ENCODE results near the gene LIPC.

LIPC gene

DNA sequence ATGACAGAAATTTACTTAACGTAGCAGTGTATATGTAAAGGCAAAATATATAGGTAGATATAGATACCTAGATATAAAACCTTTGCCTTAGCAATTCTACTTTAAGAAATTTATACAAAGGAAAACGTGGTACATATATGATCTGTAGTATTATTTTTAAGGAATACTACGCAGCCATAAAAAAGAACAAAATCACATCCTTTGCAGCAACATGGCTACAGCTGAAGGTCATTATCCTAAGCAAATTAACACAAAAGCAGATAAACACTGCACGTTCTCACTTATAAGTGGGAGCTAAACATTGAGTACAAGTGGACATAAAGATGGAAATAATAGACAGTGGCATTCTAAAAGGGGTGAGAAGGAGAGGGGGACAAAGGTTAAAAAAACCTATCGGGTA lies 14.8 kb upstream of the LIPC start:
- Mint-ChIP-seq H3K4me3 (no peak overlapping the region), H3K9me3 (peaks cover 6% of the 10 kb centered on the region), H3K36me3 (ENCODE audit: low read depth) (peaks cover 7% of the 10 kb centered on the region), H3K4me1 (ENCODE audit: low read depth) (peaks cover 8% of the 10 kb centered on the region), H3K27ac (no peak overlapping the region), H3K27me3 (ENCODE audit: low read depth) (no peaks in the 10 kb centered on the region)
- no peak for DNase-seq (ENCODE audit: low spot score)

DNA sequence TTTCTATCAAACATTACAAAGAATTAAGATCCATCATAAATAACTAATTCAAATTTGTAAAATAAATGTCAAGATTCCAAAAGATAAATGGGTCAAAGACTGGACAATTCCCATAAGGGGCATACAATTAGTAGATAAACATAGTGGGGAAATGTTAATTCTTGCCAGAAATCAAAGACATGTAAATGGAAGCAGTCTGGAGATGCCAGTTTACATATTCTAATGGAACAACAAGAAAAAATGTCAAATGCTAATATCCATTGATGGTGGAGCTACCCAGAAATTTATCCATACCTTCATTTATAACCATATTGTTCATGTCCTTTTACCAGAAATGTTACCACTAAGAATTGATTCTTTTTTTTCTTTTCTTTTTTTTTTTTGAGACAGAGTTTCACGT lies 13.7 kb upstream of the LIPC start:
- no peaks in the 10 kb centered on the region for H3K27me3 Mint-ChIP-seq (ENCODE audit: low read depth)
- H3K9me3 Mint-ChIP-seq, result peaks cover 6% of the 10 kb centered on the region
- DNase-seq (ENCODE audit: low spot score), result no peak
- H3K27ac Mint-ChIP-seq, result no peak overlapping the region
- H3K4me3 Mint-ChIP-seq, result no peak overlapping the region
- peaks cover 7% of the 10 kb centered on the region for H3K36me3 Mint-ChIP-seq (ENCODE audit: low read depth)
- peaks cover 8% of the 10 kb centered on the region for H3K4me1 Mint-ChIP-seq (ENCODE audit: low read depth)

DNA sequence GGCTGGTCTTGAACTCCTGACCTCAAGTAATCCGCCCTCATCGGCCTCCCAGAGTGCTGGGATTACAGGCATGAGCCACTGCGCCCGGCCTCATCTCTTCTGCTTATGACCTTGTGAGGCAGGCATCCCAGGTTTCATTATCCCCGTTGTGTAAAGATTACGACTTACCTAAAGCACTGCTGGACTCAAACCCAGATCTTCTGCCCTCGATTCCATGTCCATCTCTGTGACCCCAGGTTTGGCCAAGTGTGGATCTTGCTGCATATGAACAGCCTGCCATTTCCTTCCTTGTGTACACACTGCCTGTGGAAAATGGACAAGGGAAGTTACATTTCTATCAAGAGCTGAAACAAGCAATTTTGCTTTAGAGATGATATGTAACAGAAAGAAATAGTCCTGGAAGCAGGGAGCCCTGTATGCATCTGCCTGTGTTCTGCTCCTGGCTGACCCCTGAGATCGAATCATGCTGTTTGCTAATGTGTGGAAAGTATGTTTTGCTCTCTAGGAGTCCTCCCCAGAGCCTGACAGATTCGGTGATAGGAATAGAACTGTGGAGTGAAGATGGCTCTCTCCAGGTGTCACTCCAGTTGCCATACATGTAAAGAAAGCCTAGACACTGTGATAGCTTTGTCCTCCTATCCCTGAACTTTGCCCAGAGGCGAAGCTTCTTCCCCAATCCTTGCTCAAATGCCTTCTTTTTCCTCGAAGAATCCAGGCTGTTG lies 11.8 kb upstream of the LIPC start:
- peaks cover 11% of the 10 kb centered on the region for H3K4me1 Mint-ChIP-seq (ENCODE audit: low read depth)
- H3K27me3 Mint-ChIP-seq (ENCODE audit: low read depth), result no peaks in the 10 kb centered on the region
- peaks cover 7% of the 10 kb centered on the region for H3K36me3 Mint-ChIP-seq (ENCODE audit: low read depth)
- no peak for DNase-seq (ENCODE audit: low spot score)
- H3K9me3 Mint-ChIP-seq, result peaks cover 6% of the 10 kb centered on the region
- no peak overlapping the region for H3K4me3 Mint-ChIP-seq
- H3K27ac Mint-ChIP-seq, result no peak overlapping the region

DNA sequence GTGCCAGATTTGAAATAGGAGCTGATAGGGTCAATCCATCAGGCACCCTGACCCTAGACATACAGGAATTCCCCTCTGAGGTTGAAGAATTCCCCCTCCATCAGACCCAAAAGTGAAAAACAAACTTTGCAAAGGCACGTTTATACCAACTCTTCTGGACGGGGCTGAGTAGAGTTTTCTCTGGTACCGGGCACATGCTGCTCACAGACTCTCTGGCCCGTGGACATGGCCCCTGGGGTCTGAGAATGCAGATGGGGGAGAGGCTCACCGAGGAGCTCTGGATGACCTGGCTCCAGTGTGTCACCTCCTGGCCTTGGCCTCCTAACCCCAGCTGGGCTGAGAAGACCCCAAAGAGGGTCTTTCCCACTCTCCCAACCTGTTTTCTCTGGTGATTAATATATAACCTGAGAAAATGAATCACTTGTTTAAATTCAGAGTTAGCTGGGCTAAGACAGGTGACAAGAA lies 11.2 kb upstream of the LIPC start:
- Mint-ChIP-seq H3K9me3 (peaks cover 6% of the 10 kb centered on the region), H3K4me3 (no peak overlapping the region), H3K36me3 (ENCODE audit: low read depth) (peaks cover 7% of the 10 kb centered on the region), H3K4me1 (ENCODE audit: low read depth) (peaks cover 11% of the 10 kb centered on the region), H3K27ac (no peak overlapping the region), H3K27me3 (ENCODE audit: low read depth) (no peaks in the 10 kb centered on the region)
- no peak for DNase-seq (ENCODE audit: low spot score)

DNA sequence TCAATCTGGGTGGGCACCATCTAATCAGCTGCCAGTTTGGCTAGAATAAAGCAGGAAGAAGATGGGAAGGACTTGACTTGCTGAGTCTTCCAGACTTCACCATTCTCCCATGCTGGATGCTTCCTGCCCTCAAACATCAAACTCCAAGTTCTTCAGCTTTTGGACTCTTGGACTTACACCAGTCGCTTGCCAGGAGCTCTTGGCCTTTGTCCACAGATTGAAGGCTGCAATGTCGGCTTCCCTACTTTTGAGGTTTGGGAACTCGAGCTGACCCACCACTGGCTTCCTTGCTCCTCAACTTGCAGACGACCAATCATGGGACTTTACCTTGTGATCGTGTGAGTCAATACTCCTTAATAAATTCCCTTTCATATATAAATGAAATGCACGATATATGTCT lies 8.6 kb upstream of the LIPC start:
- H3K9me3 Mint-ChIP-seq, result no peaks in the 10 kb centered on the region
- no peaks in the 10 kb centered on the region for H3K27me3 Mint-ChIP-seq (ENCODE audit: low read depth)
- no peak for DNase-seq (ENCODE audit: low spot score)
- H3K36me3 Mint-ChIP-seq (ENCODE audit: low read depth), result peaks cover 2% of the 10 kb centered on the region
- no peak overlapping the region for H3K4me3 Mint-ChIP-seq
- H3K4me1 Mint-ChIP-seq (ENCODE audit: low read depth), result peaks cover 11% of the 10 kb centered on the region
- H3K27ac Mint-ChIP-seq, result no peak overlapping the region

DNA sequence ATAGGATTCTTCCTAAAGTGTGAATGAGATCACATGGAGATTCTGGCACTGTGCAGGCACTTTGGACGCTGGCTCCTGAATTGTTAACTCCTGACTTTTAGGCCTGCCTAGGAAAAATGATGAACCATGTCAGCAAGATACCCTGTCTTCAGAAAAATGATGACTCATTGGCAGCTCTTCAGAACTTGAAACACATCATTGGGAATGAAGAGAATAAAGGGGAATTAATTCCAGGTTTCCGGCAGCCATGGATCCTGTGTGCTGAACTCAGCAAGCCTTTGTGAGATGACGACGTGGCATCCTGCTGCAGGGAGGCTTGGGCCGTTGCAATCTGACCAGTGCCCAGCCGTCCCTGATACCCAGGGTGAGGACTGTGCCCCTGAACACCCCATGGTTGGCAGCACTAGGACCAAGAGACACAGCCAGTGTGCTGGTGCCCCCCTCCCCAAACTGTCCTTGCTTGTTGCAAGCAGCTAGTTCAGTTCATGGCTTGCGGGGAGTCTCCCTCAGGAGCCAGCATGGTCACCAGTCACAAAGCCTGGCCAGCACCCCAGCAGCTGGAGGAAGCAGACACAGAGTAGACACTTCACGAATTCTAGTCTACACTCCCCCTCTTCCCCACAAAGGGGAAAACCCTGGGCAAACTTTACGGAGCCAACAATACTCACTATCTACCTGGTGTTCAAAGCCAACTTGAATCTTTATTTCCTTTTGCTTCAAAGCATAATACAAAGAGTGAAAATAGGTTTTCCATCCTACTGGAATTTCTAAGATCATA lies 7.8 kb upstream of the LIPC start:
- peaks cover 11% of the 10 kb centered on the region for H3K4me1 Mint-ChIP-seq (ENCODE audit: low read depth)

DNA sequence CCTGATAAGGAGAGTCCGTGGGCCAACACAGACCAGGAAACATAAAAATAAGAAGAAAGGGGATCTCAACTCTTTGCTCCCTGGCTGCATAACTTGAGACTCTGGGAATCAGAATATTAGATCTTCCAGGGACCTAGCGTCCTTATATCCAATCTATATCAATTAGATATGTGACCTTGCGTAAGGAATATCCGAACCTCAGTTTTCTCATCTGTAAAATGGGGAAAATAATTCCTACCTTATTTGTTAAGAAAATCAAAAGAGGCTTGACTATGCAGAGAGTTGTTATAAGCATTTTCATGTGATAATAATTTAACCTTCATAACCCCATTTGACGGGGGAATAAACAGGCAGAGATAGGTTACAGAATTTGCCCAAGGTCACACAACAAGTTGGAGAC lies 7.1 kb upstream of the LIPC start:
- Mint-ChIP-seq H3K4me3 (no peak overlapping the region), H3K27ac (no peak overlapping the region), H3K9me3 (no peaks in the 10 kb centered on the region), H3K36me3 (ENCODE audit: low read depth) (peaks cover 2% of the 10 kb centered on the region), H3K4me1 (ENCODE audit: low read depth) (peaks cover 11% of the 10 kb centered on the region), H3K27me3 (ENCODE audit: low read depth) (no peaks in the 10 kb centered on the region)
- DNase-seq (ENCODE audit: low spot score), result no peak

More for the DNA sequence above, 7.8 kb upstream of the LIPC start:
- DNase-seq (ENCODE audit: low spot score), result no peak
- H3K9me3 Mint-ChIP-seq, result no peaks in the 10 kb centered on the region
- H3K4me3 Mint-ChIP-seq, result no peak overlapping the region
- H3K27me3 Mint-ChIP-seq (ENCODE audit: low read depth), result no peaks in the 10 kb centered on the region
- H3K27ac Mint-ChIP-seq, result no peak overlapping the region
- peaks cover 2% of the 10 kb centered on the region for H3K36me3 Mint-ChIP-seq (ENCODE audit: low read depth)

DNA sequence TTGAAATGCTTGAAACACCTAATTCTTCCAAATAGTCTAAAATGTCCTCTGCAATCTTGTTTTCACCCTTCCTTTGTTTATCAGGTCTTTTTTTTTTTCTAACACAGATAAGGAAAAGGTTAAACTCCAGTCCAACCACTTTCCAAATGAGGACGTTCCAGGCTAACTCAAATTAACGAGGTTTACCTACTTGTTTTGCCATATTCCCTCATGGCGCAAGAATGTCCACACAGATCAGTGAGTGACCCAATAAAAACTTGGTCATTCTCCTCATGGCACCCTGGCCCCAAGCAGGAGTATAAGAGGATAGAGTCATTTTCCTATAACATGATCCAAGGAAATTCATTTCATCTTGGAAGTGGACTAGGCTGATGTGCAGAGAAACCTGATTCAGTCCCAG lies 6.6 kb upstream of the LIPC start:
- Mint-ChIP-seq H3K9me3 (no peaks in the 10 kb centered on the region), H3K4me1 (ENCODE audit: low read depth) (peaks cover 6% of the 10 kb centered on the region), H3K27ac (no peak overlapping the region), H3K4me3 (no peak overlapping the region), H3K36me3 (ENCODE audit: low read depth) (no peaks in the 10 kb centered on the region), H3K27me3 (ENCODE audit: low read depth) (no peaks in the 10 kb centered on the region)
- DNase-seq (ENCODE audit: low spot score), result no peak

DNA sequence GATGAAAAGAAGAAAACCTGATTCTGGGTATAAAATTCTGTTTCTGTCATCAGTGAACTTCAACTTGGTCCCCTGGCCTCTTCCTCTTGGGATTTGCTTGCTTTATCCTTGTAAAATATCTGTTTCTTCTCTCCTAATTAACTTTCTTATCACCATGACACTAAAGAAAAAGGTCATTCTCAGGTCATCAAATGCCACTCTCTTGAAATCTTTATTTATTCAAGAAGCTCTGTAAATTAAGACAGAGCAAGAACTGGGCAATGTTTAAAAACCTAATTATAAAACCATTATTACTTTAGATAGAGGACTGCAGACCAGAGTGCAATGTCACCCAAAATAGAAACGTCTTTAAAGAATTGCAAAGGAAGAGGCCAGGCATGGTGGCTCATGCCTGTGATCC lies 6.0 kb upstream of the LIPC start:
- Mint-ChIP-seq H3K9me3 (no peaks in the 10 kb centered on the region), H3K27ac (no peak overlapping the region), H3K27me3 (ENCODE audit: low read depth) (no peaks in the 10 kb centered on the region), H3K4me1 (ENCODE audit: low read depth) (peaks cover 5% of the 10 kb centered on the region), H3K36me3 (ENCODE audit: low read depth) (no peaks in the 10 kb centered on the region), H3K4me3 (no peak overlapping the region)
- DNase-seq (ENCODE audit: low spot score), result no peak

DNA sequence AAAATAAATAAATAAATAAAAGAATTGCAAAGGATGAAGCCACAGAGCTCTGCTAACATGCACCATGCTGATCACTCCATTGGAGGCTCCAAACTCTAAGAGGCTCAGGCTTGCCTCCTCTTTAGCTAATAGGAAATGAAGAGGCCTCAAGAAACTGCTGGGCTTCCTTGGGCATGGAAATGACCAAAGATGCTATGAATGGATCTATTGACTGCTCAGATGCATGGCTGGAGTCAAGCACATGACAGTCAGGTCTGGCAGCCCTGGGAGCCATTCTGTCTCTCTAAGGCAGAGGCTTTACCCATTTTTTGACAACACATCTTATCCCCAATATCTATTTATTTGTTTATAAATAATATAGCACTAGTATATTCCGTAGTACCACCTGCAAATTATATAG lies 5.3 kb upstream of the LIPC start:
- Mint-ChIP-seq H3K4me3 (no peak overlapping the region), H3K36me3 (ENCODE audit: low read depth) (no peaks in the 10 kb centered on the region), H3K4me1 (ENCODE audit: low read depth) (peaks cover 5% of the 10 kb centered on the region), H3K9me3 (no peaks in the 10 kb centered on the region), H3K27ac (no peak overlapping the region), H3K27me3 (ENCODE audit: low read depth) (no peaks in the 10 kb centered on the region)
- no peak for DNase-seq (ENCODE audit: low spot score)

DNA sequence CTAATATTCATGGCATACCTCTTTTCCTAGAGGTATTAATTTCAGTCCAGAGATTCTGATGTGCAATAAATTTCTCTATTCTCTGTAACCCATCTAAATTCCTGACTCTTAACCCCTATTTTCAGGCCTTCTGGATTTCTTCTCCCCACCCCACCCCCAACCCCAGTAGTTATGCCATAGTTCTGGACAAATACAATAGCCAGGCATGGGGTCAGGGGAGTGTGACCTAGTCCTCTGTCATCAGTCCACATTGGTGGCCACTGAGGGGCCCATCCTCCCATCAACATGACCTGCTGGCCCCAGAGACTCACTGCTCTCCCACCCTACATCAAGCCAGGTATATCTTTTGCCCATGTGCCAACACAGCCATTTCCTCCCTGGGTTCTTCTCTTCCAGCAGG lies 3.8 kb upstream of the LIPC start:
- Mint-ChIP-seq H3K4me3 (no peak overlapping the region), H3K4me1 (ENCODE audit: low read depth) (peaks cover 3% of the 10 kb centered on the region), H3K27me3 (ENCODE audit: low read depth) (no peaks in the 10 kb centered on the region), H3K27ac (no peak overlapping the region), H3K36me3 (ENCODE audit: low read depth) (no peaks in the 10 kb centered on the region), H3K9me3 (no peaks in the 10 kb centered on the region)
- DNase-seq (ENCODE audit: low spot score), result no peak

DNA sequence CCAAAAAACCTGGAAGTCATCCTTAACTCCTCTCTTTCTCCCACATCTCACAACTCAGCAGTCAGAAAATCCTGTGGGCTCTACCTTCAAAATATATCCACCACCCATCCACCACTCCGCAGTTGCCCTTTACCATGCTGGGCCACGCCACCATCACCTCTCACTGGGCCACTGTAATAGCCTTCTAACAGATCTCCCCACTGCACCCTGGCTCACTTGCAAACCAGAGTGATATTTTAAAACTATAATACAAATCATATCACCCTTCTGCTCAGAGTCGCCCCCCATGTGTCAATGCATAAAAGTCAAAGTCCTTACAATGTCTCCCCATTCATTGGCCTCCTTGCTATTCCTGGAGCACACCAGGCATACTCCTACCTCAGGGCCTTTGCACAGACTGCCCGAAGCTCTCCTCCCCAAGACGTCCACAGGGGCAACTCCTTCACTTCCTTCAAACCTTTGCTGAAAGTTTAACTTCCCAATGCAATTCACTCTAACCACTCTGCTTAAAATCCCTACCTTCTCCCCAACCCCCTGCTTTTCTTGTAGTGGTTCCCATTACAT lies 1.5 kb upstream of the LIPC start:
- Mint-ChIP-seq H3K4me3 (no peak overlapping the region), H3K4me1 (ENCODE audit: low read depth) (no peaks in the 10 kb centered on the region), H3K9me3 (no peaks in the 10 kb centered on the region), H3K27ac (no peak overlapping the region), H3K36me3 (ENCODE audit: low read depth) (no peaks in the 10 kb centered on the region), H3K27me3 (ENCODE audit: low read depth) (no peaks in the 10 kb centered on the region)
- DNase-seq (ENCODE audit: low spot score), result no peak

DNA sequence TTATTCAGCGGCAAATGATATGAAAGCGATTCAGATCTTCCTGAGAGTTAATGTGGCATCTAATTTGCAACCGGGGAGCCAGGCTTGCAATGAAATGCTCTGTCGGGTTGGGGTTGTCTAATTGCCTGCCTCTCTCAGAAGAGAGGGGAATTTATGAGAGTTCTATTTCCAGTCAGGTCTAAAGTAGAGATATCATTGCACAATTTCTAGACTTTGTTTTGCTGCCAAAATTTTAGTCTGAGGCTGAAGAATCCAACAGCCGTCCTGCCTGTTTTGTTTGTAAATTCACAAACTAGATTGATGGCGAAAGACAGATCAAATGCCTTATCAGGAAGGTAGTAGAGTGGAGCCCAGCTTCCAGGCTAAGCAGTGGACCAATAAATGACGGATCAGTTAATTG lies 610 bp downstream of the LIPC start:
- no peak for DNase-seq (ENCODE audit: low spot score)
- H3K36me3 Mint-ChIP-seq (ENCODE audit: low read depth), result no peaks in the 10 kb centered on the region
- H3K4me1 Mint-ChIP-seq (ENCODE audit: low read depth), result no peaks in the 10 kb centered on the region
- no peak overlapping the region for H3K27ac Mint-ChIP-seq
- H3K9me3 Mint-ChIP-seq, result no peaks in the 10 kb centered on the region
- no peaks in the 10 kb centered on the region for H3K27me3 Mint-ChIP-seq (ENCODE audit: low read depth)
- no peak overlapping the region for H3K4me3 Mint-ChIP-seq

DNA sequence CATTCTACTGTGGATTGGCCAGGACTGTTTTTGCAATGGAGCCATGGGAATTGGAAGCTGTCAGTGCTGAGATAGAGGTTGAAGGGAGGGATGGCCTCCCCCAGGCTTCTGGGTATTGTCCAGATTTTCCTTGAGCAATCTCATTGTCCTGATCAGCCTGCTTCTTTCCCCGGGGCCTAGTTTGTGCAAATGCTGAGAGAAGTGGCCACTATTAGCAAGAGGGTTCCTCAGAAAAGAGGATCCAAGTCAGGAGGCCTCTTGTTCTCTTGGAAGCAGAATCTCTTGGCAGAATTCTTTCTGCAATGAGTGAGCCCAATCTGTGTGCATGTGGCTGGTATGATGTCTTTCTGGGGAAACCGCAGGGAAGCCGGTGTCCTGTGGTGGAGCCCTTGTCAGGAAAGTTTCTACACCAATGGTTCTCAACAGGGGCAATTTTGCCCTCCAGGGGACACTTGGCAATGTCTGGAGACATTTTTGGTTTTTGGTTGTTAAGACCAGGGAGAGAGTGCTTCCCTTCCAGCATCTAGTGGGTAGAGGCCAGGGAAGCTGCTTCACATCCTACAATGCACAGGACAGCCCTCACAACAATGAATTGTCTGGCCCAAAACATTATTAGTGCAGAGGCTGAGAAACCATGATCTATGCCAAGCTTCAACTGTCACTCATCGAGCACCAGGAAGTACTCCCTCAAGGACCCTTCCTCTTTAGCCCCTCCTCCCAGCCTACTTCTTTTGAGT lies 2.0 kb downstream of the LIPC start:
- no peak overlapping the region for H3K4me3 Mint-ChIP-seq
- no peaks in the 10 kb centered on the region for H3K27me3 Mint-ChIP-seq (ENCODE audit: low read depth)
- H3K4me1 Mint-ChIP-seq (ENCODE audit: low read depth), result peaks cover 2% of the 10 kb centered on the region
- no peaks in the 10 kb centered on the region for H3K9me3 Mint-ChIP-seq
- H3K36me3 Mint-ChIP-seq (ENCODE audit: low read depth), result no peaks in the 10 kb centered on the region
- DNase-seq (ENCODE audit: low spot score), result no peak
- H3K27ac Mint-ChIP-seq, result no peak overlapping the region
